Hepatocyte (in vitro differentiated cells): ENCODE measurements around the gene DPF3.

Source experiments
- CTCF ChIP-seq: fragments of 200-600 bp; sonication (generic); IDR thresholded peaks from 2 replicates; pipeline ENCODE4 v1.5.1; 2016; ENCODE audit warnings: antibody characterized with exemption, mild to moderate bottlenecking; ENCODE audit not compliant: poor library complexity
- EZH2 ChIP-seq: fragments of 200-600 bp; sonication (generic); IDR thresholded peaks from 2 replicates; pipeline ENCODE4 v1.6.1; 2016; ENCODE audit warnings: antibody characterized with exemption, mild to moderate bottlenecking, borderline replicate concordance
- EZH2phosphoT487 ChIP-seq: fragments of 200-600 bp; sonication (generic); IDR thresholded peaks from one replicate; pipeline ENCODE4 v1.6.1; 2018; ENCODE audit warnings: antibody characterized with exemption, mild to moderate bottlenecking, low read depth, moderate library complexity; ENCODE audit not compliant: unreplicated experiment, severe bottlenecking

GRCh38 chr14:72716476-72716875 is 177.4 kb downstream of the DPF3 start:
- TF ChIP-seq CTCF (no peak), EZH2 (no peak), EZH2phosphoT487 (no peak)
